IPS-18a (cell line): ENCODE measurements around the gene CALR3.
"Not testable (repeated sequence)": the region's sequence is repeated elsewhere in the genome, so short reads cannot be mapped to it uniquely, and the experiment has no call there.

Source experiments
- H3K27ac ChIP-seq: one replicate; pipeline ENCODE4 v1.5.1; 2013; ENCODE audit warnings: low read length
- H3K27me3 ChIP-seq: one replicate; pipeline ENCODE4 v1.6.1; 2013; ENCODE audit warnings: mild to moderate bottlenecking, low read length; ENCODE audit not compliant: control insufficient read depth, insufficient read depth
- H3K36me3 ChIP-seq: one replicate; pipeline ENCODE4 v1.6.1; 2013; ENCODE audit warnings: low read depth, low read length; ENCODE audit not compliant: control insufficient read depth
- H3K4me1 ChIP-seq: one replicate; pipeline ENCODE4 v1.6.1; 2013; ENCODE audit warnings: low read depth, low read length; ENCODE audit not compliant: control insufficient read depth
- H3K4me3 ChIP-seq: one replicate; pipeline ENCODE4 v1.5.1; 2013; ENCODE audit warnings: low read length
- H3K9ac ChIP-seq: one replicate; pipeline ENCODE4 v1.6.1; 2013; ENCODE audit warnings: mild to moderate bottlenecking, low read length, moderate library complexity
- H3K9me3 ChIP-seq: one replicate; pipeline ENCODE4 v1.6.1; 2013; ENCODE audit warnings: low read depth, low read length; ENCODE audit not compliant: control insufficient read depth

CALR3 gene

DNA sequence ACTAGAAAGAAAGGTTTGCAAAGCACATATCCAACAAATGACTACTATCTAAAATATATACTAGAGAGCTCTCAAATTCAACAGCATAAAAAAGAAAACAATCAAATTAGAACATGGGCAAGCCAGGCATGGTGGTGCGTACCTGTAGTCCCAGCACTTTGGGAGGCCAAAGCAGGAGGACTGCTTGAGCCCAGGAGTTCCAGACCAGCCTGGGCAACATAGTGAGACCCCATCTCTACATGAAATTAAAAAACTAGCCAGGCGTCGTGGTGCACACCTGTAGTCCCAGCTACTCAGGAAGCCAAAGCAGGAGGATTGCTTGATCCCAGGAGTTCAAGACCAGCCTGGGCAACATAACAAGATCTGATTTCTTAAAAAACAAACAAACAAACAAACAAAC lies 47.1 kb downstream of the CALR3 start:
- H3K4me1 ChIP-seq, H3K27me3 ChIP-seq, H3K9me3 ChIP-seq, H3K4me3 ChIP-seq, H3K9ac ChIP-seq, H3K27ac ChIP-seq, H3K36me3 ChIP-seq: not testable (repeated sequence)

DNA sequence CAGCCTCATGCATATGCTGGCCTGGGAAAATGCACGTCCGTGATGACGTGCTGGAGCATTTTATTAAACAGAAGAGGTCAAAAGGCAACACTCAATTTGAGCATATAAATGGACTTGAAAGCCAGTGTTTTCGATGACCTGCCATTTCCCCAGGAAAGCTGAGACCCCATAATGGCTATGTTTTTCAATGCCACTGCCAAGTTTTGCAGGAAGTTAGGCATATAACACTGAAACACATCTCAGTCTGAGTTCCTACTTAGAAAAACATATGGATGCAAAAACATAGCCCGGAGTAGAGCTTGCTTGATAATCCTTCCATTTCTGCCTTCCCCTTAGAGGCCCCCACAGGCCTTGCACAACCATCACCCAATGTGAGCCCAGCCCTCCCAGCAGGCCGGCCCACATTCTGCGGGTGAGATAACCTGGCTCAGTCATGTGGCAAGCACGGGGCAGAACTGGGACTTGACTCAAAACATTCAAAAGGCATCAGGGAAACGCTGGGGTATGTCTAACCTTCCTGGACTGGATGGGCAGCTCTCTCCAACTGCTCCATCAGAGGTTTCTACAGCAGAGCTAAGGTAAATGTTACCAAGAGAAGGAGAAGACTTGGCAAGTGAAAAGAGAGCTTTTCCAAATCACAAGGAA lies 49.1 kb downstream of the CALR3 start:
- Histone ChIP-seq H3K4me1 (peaks cover 3% of the 10 kb centered on the region), H3K9ac (no peak overlapping the region), H3K36me3 (no peaks in the 10 kb centered on the region), H3K4me3 (no peak overlapping the region), H3K27ac (no peak overlapping the region), H3K9me3 (no peaks in the 10 kb centered on the region), H3K27me3 (no peaks in the 10 kb centered on the region)

DNA sequence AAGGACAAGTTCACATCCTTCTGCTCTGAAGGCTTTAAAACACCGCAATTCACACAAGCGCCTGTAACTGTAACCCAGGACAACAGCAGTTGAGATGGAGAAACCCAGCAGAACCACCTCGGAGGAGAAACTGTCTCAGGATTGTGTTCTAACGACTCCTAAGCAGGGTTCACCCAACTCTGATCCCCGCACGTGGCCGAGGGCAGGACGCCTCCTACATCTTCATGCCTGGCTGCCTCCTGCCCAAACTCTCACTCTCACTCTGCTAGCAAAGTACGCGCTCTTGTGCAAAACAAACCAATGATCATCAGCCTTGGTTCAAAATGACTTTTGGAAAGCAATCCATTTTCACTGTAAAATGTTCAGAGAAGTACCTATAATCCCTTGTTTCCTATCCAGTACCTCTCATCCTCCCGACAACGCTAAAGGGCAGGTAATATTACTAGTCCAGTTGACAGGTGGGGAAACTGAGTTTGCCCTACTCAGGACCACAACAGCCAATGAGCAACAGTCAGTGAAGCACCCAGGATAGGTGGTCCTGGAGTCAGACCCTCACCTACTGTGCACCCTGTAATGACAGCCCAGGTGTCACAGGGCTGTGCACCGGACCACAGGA lies 49.8 kb downstream of the CALR3 start:
- Histone ChIP-seq H3K9ac (no peak overlapping the region), H3K4me1 (peaks cover 4% of the 10 kb centered on the region), H3K9me3 (no peaks in the 10 kb centered on the region), H3K27ac (no peak overlapping the region), H3K4me3 (no peak overlapping the region), H3K36me3 (no peaks in the 10 kb centered on the region), H3K27me3 (no peaks in the 10 kb centered on the region)

DNA sequence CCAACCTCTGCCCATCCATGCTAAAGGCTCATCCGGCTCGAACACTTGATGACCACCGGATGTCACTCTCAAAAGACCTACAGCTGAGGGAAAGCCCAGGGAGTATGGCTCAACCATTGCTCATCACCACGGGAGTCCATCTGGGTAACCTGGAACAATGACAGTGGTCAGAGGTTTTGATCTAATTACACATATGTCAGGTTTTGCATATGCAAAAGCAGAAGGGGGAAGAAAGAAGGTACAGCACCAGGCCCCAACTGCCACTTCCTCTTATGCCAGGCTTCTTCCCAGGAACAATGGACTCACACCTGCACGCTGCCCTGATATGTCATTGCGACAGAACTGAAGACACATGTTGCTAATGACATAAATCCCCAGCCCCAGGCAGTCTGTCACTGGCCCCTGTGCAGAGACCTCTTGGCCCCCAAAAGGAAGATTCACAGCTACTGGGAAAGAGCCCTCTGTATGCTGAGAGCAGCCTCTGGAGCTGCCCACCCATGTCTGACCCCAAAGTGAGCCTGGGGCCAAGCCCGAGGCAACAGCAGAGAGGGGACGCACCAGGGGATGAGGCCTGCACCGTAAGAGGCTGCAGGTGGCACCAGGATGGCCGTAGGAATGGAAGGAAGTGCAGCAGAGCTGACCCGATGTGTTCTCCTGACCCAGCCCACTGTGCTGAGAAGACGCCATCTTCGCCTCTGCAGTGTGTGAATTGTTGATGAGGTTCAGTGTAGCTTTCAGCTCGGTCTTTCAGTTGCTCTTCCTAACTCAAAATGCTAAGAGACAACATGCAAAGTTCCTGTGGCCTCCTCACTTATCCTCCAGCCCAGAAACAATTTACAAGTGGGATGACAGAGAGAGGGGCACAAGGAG lies 50.5 kb downstream of the CALR3 start:
- H3K27ac ChIP-seq, result no peak overlapping the region
- no peak overlapping the region for H3K9ac ChIP-seq
- H3K27me3 ChIP-seq, result no peaks in the 10 kb centered on the region
- H3K4me1 ChIP-seq, result peaks cover 4% of the 10 kb centered on the region
- no peak overlapping the region for H3K4me3 ChIP-seq
- no peaks in the 10 kb centered on the region for H3K9me3 ChIP-seq
- H3K36me3 ChIP-seq, result peaks cover 4% of the 10 kb centered on the region

DNA sequence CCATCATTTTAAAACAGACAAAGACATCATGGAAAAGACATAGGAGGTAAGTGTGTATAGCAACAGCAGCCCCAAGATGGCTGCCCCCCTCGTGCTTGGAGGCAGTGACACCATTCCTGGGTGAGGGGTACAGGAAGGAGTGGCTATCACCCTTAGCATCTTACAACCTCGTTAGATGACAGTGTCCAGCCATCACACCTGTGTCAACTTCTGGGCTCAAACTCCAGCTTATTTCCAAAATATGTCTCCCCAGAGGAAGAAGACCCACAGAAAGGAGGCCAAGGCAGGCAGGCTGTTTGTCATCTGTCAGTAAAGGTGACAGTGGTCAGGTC lies 51.7 kb downstream of the CALR3 start:
- H3K27me3 ChIP-seq, result no peaks in the 10 kb centered on the region
- no peak overlapping the region for H3K9ac ChIP-seq
- H3K4me1 ChIP-seq, result peaks cover 4% of the 10 kb centered on the region
- H3K36me3 ChIP-seq, result peaks cover 4% of the 10 kb centered on the region
- no peaks in the 10 kb centered on the region for H3K9me3 ChIP-seq
- H3K27ac ChIP-seq, result no peak overlapping the region
- no peak overlapping the region for H3K4me3 ChIP-seq

DNA sequence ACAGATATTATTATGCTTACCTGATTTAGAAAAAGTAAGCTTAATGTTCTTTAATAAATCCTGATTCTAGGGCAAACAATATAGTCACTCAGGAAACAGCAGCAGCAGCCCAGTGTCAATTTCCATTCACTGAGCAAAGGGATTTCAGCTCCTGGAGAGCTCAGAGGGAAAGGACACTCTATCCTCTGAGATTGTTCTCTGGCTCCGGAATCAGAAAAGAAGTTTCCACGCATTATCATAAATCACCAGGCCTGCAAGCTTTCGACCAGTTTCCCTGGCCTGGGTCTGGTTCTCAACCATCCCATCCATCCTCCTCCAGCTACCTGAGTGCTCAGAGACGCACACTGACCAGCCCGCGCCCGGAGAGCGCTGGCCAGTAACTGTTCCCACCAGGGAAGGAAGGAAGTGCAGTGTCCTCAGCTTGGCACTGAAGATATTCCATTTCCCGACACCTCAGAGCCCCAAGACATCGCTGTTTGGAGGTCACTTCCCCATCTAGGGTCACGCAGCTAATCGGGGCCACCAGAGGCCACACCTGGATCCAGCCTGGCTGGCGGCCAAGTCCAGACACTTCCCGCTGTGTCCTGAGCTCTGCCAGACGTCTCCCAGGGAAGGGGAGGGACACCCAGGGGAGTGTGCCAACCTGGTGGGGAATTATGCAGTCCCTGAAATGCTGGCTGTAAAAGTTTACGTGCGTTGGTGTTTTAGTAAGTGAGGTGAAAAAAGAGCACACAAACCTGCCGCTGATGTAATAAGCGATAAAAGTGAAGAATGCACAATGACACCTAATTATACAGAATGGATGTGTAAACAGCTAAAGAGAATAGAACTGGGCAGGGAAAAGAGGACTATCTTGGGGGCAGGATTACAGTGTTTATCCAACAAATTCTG lies 53.3 kb downstream of the CALR3 start:
- H3K27me3 ChIP-seq, result no peaks in the 10 kb centered on the region
- peaks cover 6% of the 10 kb centered on the region for H3K36me3 ChIP-seq
- no peak overlapping the region for H3K27ac ChIP-seq
- no peak overlapping the region for H3K9ac ChIP-seq
- H3K4me1 ChIP-seq, result peaks cover 4% of the 10 kb centered on the region
- no peak overlapping the region for H3K4me3 ChIP-seq
- no peaks in the 10 kb centered on the region for H3K9me3 ChIP-seq

DNA sequence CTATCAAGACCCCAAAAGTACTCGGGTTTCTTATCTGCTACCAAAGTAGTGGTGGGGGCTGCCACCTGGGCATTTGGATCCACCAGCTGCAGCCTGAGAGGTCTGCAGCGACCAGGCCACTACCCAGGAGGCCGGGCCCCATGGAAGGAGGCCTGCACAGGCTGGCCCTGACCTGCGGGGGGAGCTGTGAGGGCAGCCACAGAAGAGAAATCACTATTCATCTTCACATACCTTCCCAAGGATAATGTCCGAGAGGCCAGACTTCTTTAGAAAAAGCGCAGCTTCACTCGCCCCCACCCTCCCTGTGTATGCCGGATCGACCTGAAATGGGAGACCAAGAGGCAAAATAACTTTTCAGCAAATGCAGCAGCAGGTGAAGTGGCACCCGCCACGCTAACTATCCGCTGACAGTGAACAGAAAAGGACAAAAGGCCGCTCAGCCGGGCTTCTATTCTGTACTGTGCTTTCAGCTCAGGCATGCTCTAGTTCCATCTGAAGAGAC lies 54.3 kb downstream of the CALR3 start:
- Histone ChIP-seq H3K36me3 (peaks cover 13% of the 10 kb centered on the region), H3K9ac (no peak overlapping the region), H3K27me3 (no peaks in the 10 kb centered on the region), H3K27ac (no peak overlapping the region), H3K4me1 (peaks cover 4% of the 10 kb centered on the region), H3K9me3 (no peaks in the 10 kb centered on the region), H3K4me3 (no peak overlapping the region)

DNA sequence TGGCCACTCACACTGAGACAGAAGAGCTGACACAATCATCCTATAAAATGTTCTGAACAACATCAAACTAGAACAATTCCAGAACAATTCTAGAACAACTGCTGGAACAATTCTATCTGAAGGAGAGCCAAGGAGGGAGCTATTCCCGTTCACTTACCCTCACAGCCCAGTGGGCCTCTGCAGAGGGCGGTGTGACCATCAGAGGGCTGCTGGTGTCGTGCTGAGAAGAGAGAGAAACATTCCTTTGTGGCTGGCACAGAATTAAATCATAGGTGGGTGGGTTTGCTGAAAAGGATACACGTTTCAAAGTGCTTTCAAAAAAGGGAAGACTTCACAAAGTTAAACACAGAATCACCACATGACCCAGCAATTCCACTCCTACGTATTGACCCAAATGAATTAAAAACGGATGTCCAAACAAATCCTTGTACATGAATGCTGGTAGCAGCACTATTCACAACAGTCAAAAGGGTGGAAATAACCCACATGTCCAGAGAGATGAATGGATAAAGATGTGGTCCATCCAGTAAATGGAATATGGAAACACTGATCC lies 59.1 kb downstream of the CALR3 start:
- Histone ChIP-seq H3K9me3 (no peaks in the 10 kb centered on the region), H3K4me3 (no peak overlapping the region), H3K27me3 (no peaks in the 10 kb centered on the region), H3K36me3 (peaks cover 30% of the 10 kb centered on the region), H3K9ac (no peak overlapping the region), H3K4me1 (peaks cover 1% of the 10 kb centered on the region), H3K27ac (no peak overlapping the region)

DNA sequence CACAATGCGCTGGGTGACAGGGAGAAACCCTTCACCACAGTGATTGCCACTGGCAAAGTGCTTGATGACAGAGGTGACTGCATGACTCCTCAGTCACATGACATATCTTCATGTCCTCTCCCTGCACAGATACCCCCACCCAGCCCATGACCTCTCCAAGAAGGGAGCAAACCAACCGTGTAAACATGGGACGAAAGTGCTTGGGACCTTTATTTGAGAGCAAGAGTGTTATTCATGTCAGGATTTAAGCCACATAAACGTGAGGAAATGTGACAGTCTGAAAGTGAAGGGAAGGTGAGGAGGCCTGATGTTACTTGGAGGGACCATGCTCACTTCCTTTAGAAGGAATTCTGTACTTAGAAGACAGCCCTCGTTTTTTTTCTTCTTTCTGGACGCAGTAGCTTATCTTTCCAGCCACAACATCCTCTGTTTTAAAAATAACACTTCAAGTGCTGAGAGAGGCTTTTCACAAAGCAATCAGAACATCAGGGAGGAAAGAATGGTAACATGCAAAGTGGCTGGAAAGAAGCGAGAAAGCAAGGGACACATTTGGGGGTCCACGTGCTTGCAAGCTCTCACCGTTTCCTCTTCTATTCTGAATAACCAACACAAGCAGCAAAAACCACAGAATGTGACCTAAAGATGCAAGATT lies 59.8 kb downstream of the CALR3 start:
- H3K9ac ChIP-seq, result no peak overlapping the region
- H3K4me3 ChIP-seq, result no peak overlapping the region
- no peaks in the 10 kb centered on the region for H3K4me1 ChIP-seq
- no peak overlapping the region for H3K27ac ChIP-seq
- no peaks in the 10 kb centered on the region for H3K9me3 ChIP-seq
- H3K27me3 ChIP-seq, result no peaks in the 10 kb centered on the region
- peaks cover 34% of the 10 kb centered on the region for H3K36me3 ChIP-seq

DNA sequence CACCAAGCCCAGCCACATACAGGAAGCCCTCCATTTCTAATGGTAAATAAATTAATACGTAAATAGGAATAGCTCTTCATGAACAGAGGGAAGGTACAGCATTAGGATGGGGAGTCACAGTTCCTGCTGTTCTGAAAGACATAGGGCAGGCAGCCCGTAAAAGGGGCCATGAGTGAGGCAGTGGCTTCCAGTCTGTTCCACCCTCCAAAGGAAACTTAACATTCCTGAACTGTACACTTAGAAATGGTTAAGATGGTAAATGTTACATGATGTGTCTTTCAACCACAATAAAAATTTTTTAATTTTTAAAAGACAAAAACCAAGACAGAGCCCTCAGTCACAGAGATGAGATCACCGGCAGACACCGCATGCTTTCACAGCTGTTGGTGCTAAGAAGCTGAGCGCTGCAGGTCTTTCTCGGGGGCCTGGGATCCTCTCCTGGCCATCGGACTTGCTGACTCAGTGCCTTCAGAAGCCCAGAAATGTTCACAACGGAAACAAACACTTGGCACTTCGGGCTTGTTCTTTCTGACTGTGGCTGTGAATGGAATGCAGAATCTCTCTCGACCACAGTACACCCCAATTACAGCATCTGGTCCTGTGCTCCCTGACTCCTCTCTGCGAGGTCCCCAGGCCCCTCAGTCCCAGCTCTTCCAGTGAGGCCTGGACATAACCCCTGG lies 60.6 kb downstream of the CALR3 start:
- Histone ChIP-seq H3K9ac (no peak overlapping the region), H3K36me3 (peaks cover 35% of the 10 kb centered on the region), H3K27me3 (no peaks in the 10 kb centered on the region), H3K4me3 (no peak overlapping the region), H3K9me3 (no peaks in the 10 kb centered on the region), H3K4me1 (no peaks in the 10 kb centered on the region), H3K27ac (no peak overlapping the region)
